Esophagus muscularis mucosa (tissue), 4 donors: ENCODE measurements around the gene HOXD4. TPM values are rescaled to one million over a fixed set of nuclear protein-coding genes. Genes with fewer than 3 reads are reported as not detected.

ENCODE experiments used
- DNase-seq: peaks from one replicate; pipeline ENCODE4 v3.0.0-alpha.2; 2017; ENCODE audit errors: extremely low spot score
- H3K27ac ChIP-seq, 4 donors: fragments of 200-600 bp; sonication (generic); replicated peaks in 1 of 4; 1 replicate in 3 of 4; 2 replicates in 1 of 4; pipeline ENCODE4 v1.5.1; 2016 to 2019; ENCODE audit warnings: mild to moderate bottlenecking in 1 of 4
- H3K27me3 ChIP-seq, 4 donors: fragments of 200-600 bp; sonication (generic); one replicate each; pipeline versions ENCODE4 v1.5.1 to v1.6.0; 2016 to 2019
- H3K36me3 ChIP-seq, 4 donors: fragments of 200-600 bp; sonication (generic); one replicate each; pipeline ENCODE4 v1.5.1; 2016 to 2019
- H3K4me1 ChIP-seq, 4 donors: fragments of 200-600 bp; sonication (generic); one replicate each; pipeline ENCODE4 v1.5.1; 2016 to 2019
- H3K4me3 ChIP-seq, 4 donors: fragments of 200-600 bp; sonication (generic); 1 replicate in 2 of 4; 2 replicates in 2 of 4; pipeline ENCODE4 v1.5.1; 2016 to 2019; ENCODE audit warnings: mild to moderate bottlenecking in 4 of 4, moderate library complexity in 1 of 4
- H3K9me3 ChIP-seq, 4 donors: fragments of 200-600 bp; sonication (generic); 1 replicate in 3 of 4; 2 replicates in 1 of 4; pipeline ENCODE4 v1.5.1; 2016 to 2019
- EP300 ChIP-seq: sonication (generic); formaldehyde crosslinking; IDR thresholded peaks from one replicate; pipeline ENCODE4 v1.6.1; 2017; ENCODE audit warnings: antibody characterized with exemption
- POLR2A ChIP-seq: fragments of 450-650 bp; IDR thresholded peaks from one replicate; pipeline ENCODE4 v1.6.1; 2017; ENCODE audit warnings: antibody characterized with exemption, moderate library complexity, mild to moderate bottlenecking, low read depth
- POLR2AphosphoS5 ChIP-seq, 2 donors: sonication (generic); formaldehyde crosslinking; IDR thresholded peaks; one replicate each; pipeline ENCODE4 v1.6.1; 2017; ENCODE audit warnings: antibody characterized with exemption in 2 of 2
- WGBS: methylation state at CpG from one replicate; pipeline ENCODE4 v1.1.5; 2018; 5-methylcytosine and 5-hydroxymethylcytosine counted together
- intact Hi-C: fragments of 100-400 bp; cut with DNase I; formaldehyde crosslinking; loops from one replicate; pipeline ENCODE4 v1.15.1; 2023
- total RNA-seq, 4 donors: library from RNA; depleted of rRNA; stranded (reverse); fragments of >200 nt; gene quantifications; one replicate each; pipeline versions ENCODE4 v1.1.0 to v1.2.1, GENCODE V29; 2016
- TF ChIP-seq, protein P1 (sequence below), 3 experiments: fragments of 200-600 bp in 2 of 3; fragments of 450-650 bp in 1 of 3; sonication (generic) in 2 of 3; IDR thresholded peaks; one replicate each; pipeline ENCODE4 v1.5.1; 2017 to 2019; ENCODE audit warnings: antibody characterized with exemption in 3 of 3, mild to moderate bottlenecking in 2 of 3, moderate library complexity in 1 of 3

Gene HOXD4
- total RNA-seq, 4 donors from 2014 or later, result 0.66 to 2.9 (median 1.9) TPM

- H3K27me3 ChIP-seq, result peaks cover 0 to 89% (median 16%) of the 10 kb centered on the region in 4 donors
- H3K27ac ChIP-seq, result no peak overlapping the region
- no peaks in the 10 kb centered on the region for H3K36me3 ChIP-seq
- DNase-seq, result no peak
- WGBS, result 82% methylated on average over 3 of the region's 3 CpGs
- TF ChIP-seq POLR2AphosphoS5 (IDR thresholded peaks at IDR 0.05) (no peak), EP300 (no peak), POLR2A (no peak)
- TF ChIP-seq, protein P1, sequence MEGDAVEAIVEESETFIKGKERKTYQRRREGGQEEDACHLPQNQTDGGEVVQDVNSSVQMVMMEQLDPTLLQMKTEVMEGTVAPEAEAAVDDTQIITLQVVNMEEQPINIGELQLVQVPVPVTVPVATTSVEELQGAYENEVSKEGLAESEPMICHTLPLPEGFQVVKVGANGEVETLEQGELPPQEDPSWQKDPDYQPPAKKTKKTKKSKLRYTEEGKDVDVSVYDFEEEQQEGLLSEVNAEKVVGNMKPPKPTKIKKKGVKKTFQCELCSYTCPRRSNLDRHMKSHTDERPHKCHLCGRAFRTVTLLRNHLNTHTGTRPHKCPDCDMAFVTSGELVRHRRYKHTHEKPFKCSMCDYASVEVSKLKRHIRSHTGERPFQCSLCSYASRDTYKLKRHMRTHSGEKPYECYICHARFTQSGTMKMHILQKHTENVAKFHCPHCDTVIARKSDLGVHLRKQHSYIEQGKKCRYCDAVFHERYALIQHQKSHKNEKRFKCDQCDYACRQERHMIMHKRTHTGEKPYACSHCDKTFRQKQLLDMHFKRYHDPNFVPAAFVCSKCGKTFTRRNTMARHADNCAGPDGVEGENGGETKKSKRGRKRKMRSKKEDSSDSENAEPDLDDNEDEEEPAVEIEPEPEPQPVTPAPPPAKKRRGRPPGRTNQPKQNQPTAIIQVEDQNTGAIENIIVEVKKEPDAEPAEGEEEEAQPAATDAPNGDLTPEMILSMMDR (IDR thresholded peaks at IDR 0.05), result no peak
- H3K9me3 ChIP-seq, result no peaks in the 10 kb centered on the region
- intact Hi-C loops, result no loop called here
- peaks cover 8 to 20% (median 14%) of the 10 kb centered on the region in 4 donors for H3K4me1 ChIP-seq
- no peak overlapping the region for H3K4me3 ChIP-seq
These were observed 31.3 kb downstream of the HOXD4 start for GRCh38 chr2:176182671-176183070.

GRCh38 chr2:176184749-176185148, 33.4 kb downstream of the HOXD4 start:
- DNase-seq, result no peak
- Histone ChIP-seq H3K36me3 (no peaks in the 10 kb centered on the region), H3K4me1 (peaks cover 18 to 29% (median 25%) of the 10 kb centered on the region in 4 donors), H3K4me3 (no peak overlapping the region), H3K27me3 (peaks cover 10 to 89% (median 26%) of the 10 kb centered on the region in 4 donors), H3K9me3 (no peaks in the 10 kb centered on the region), H3K27ac (no peak overlapping the region)
- WGBS, result 63% methylated on average over 2 of the region's 2 CpGs
- intact Hi-C loops, result no loop called here
- TF ChIP-seq POLR2AphosphoS5 (IDR thresholded peaks at IDR 0.05) (no peak), POLR2A (no peak), EP300 (no peak)
- TF ChIP-seq, protein P1 (IDR thresholded peaks at IDR 0.05), result no peak

DNA sequence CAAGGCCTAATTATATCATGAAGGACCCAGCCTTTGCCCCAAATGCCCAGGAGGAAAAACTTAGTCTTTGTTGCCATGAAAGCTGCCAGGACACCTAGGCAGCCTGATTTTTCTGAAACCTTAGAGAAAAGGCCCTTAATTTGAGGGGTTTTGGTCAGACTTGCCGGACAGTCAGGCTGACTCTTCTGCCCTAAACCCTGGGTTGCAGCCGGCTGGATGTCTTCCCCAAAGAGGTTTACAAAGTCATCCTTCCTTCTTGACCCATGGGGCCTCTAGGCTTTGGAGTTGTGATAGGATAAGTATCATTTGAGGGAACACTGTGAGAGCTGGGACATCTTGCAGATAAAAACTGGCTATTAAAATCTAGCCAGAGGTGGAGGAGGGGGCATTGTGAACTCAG, 34.7 kb downstream of the HOXD4 start:
- H3K27ac ChIP-seq, result no peak overlapping the region
- no peak overlapping the region for H3K4me3 ChIP-seq
- H3K36me3 ChIP-seq, result no peaks in the 10 kb centered on the region
- no peaks in the 10 kb centered on the region for H3K9me3 ChIP-seq
- peaks cover 18 to 33% (median 27%) of the 10 kb centered on the region in 4 donors for H3K4me1 ChIP-seq
- H3K27me3 ChIP-seq, result peaks cover 10 to 89% (median 34%) of the 10 kb centered on the region in 4 donors
- TF ChIP-seq EP300 (no peak), POLR2A (no peak), POLR2AphosphoS5 (IDR thresholded peaks at IDR 0.05) (no peak)
- TF ChIP-seq, protein P1 (IDR thresholded peaks at IDR 0.05), result no peak
- peak; percentile 88 for DNase-seq
- intact Hi-C loops, result no loop called here
- 75% methylated on average over 2 of the region's 2 CpGs for WGBS

GRCh38 chr2:176187200-176187898, 36.0 kb downstream of the HOXD4 start:
- peak overlapping the region in 1 of 4 donors; percentile 42 for H3K27ac ChIP-seq
- H3K36me3 ChIP-seq, result no peaks in the 10 kb centered on the region
- peaks cover 18 to 33% (median 27%) of the 10 kb centered on the region in 4 donors for H3K4me1 ChIP-seq
- peaks cover 10 to 90% (median 41%) of the 10 kb centered on the region in 4 donors for H3K27me3 ChIP-seq
- intact Hi-C loops, result no loop called here
- TF ChIP-seq POLR2A, result no peak
- TF ChIP-seq, protein P1 (IDR thresholded peaks at IDR 0.05), result no peak
- no peak for TF ChIP-seq EP300
- TF ChIP-seq POLR2AphosphoS5 (IDR thresholded peaks at IDR 0.05), result no peak
- no peak for DNase-seq
- H3K9me3 ChIP-seq, result no peaks in the 10 kb centered on the region
- 7% methylated on average over 9 of the region's 13 CpGs for WGBS
- peak overlapping the region; percentile 58 to 67 (median 65) for H3K4me3 ChIP-seq
